ENCODE results near the gene LRRC3B. TPM values are rescaled to one million over a fixed set of nuclear protein-coding genes. Genes with fewer than 3 reads are reported as not detected.

LRRC3B gene
- total RNA-seq, 1 experiment from 2014 or later: not detected

DNA sequence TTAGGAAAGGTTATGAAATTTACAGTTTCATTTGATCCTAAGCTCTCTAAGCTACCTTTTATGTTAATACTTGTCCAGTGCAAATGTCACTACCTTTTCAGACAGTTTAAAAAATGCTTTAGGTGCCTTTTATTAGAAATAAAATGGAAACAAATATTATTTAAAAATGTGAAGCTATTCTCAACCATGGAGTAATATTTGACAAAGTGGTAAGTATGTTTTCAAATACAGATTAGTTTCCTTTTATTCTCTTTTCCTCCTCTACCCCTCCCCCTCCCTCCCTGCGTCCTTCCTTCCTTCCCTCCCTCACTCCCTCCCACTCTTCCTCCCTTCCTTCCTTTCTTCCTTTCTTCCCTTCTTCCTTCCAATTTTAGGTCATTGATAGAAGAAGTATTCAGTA is 6.3 kb downstream of the LRRC3B start:
- in situ Hi-C loops (cut with HindIII; ENCODE audit: low sequenced_read_pairs): no loop called here
- no peak for DNase-seq (ENCODE audit: low spot score)

DNA sequence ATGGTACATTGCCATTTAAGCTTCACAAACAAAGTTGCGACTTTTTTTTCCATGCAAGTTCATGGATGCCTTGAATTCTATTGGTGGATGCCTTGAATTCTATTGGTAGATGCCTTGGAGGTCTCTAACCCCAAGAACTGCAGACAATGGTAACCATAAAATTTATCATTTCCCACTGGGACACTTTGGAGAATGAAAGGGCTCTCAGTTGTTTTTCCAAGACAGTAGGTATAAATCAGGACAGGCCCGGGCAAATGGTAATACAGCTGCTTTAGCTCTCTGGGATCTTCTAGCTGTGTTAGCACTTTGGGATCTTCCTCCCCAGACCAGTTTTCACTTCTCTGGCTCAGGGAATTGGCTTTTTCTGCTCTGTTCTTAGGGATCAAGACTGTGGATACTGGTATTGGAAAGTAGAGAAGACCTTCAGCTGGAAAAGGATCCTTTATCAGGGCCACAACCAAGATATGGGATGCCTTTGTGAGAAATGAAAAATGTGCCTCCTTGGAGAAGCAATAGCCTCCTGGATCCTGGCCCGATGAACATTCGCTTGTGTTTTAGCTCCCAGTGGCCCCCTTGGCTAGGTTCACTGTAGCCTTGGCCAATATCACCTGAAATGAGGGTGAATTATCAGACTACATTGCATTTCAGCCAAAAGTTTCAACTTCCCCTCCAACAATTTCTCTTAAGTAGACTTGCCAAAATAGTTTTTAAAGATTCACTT is 8.3 kb downstream of the LRRC3B start:
- peak; percentile 83 for DNase-seq (ENCODE audit: low spot score)
- in situ Hi-C loops (cut with HindIII; ENCODE audit: low sequenced_read_pairs): no loop called here

DNA sequence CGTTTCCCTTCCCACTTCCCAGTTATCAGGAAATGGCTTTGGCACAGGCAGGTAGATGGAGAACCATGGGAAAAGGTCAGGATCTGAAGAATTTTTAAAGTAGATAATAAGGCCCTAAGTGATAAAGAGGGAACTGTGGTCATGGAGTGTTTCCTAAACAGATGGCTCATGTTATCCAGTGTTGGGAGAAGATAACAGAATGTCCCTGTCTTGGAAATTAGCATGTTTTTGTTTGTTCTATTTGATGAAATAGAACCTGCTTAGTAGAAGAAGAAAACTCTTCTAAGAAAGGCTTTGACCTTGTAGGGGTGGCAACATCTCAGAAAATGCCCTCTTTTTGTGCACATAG is 8.8 kb downstream of the LRRC3B start:
- in situ Hi-C loops (cut with HindIII; ENCODE audit: low sequenced_read_pairs): no loop called here
- DNase-seq (ENCODE audit: low spot score): peak; percentile 74

DNA sequence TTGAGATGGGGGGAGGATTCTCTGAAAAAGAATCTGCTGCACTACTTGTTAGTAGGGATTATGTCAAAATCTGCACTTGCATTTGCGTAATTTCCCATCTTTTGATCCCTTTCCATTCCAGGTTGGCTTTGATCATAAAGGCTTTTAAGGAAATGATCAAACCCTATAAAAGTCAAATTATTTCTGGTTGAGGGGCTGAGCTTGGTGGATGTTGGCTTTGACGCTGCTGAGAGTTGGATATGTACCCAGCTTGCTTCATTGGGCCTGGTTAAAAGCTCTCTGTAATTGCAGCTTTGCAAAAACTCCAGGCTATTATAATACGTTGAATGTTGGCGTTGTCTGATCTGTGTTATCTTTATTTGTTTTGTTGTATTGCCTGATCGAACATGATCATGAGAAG is 12.0 kb downstream of the LRRC3B start:
- no peak for DNase-seq (ENCODE audit: low spot score)
- in situ Hi-C loops (cut with HindIII; ENCODE audit: low sequenced_read_pairs): no loop called here

DNA sequence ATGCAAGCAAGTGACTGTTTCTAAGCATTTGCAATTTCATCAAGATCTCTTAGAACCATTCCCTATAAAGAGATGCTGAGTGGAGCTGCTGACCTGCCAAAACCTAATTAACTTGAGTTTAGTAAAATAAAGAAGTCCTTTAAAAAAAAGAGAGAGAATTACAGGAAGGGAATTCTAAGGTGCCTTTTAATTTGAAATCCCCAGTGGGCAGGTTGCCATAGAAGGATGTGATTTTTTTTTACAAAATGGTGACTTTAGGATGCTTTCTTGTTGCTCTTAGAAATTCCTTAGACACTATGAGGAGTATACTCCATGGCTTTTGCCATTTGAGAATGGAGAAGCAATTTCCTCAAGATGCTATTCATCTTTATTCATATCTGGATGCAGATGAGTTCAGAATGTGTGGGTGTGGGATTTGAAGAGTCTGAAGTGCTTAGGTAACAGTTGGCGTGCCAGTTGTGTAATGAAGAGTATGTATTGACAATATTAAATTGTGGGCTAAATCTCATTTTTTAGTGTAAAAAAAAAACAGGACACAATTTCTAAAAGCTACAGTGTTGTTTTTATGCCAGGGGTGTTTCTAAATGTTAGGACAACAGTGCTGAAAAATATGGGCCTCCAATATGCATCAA is 13.6 kb downstream of the LRRC3B start:
- no peak for DNase-seq (ENCODE audit: low spot score)
- in situ Hi-C loops (cut with HindIII; ENCODE audit: low sequenced_read_pairs): no loop called here

DNA sequence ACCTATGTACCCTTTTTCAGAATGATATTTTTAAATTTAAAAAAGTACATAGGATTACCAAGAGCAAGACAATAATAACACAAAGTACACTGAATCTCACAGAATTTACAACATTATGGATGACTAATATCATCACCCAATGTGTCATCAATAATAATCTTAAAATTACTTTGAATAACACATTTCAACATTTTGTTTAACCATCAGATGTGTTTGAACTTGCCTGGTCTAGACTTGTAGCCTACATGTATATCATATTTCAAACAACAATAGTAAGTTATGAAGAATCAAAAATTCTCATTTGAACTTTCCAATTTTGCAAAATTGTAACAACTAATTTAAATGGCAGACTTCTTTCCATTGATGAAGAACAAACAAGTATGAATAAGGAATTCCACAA is 15.1 kb downstream of the LRRC3B start:
- in situ Hi-C loops (cut with HindIII; ENCODE audit: low sequenced_read_pairs): no loop called here
- DNase-seq (ENCODE audit: low spot score): no peak

DNA sequence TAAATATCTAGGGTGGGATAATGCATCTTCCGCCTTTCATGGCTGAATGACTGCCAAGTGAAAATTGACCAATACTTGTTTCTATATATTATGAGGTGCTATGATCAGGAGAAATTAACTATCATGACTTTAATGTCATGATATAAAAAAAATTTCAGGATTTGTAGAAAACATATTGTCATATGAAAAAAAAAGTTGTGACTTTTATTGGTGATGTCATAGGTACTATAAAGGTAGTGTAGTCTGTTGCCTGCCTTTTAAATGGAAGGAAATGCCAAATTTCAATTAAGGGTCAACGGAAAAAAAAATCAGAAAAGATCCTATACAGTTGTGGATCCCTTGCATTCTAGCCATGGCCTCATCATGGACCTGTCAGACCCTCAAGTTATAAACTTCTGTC is 15.5 kb downstream of the LRRC3B start:
- in situ Hi-C loops (cut with HindIII; ENCODE audit: low sequenced_read_pairs): no loop called here
- DNase-seq (ENCODE audit: low spot score): no peak

DNA sequence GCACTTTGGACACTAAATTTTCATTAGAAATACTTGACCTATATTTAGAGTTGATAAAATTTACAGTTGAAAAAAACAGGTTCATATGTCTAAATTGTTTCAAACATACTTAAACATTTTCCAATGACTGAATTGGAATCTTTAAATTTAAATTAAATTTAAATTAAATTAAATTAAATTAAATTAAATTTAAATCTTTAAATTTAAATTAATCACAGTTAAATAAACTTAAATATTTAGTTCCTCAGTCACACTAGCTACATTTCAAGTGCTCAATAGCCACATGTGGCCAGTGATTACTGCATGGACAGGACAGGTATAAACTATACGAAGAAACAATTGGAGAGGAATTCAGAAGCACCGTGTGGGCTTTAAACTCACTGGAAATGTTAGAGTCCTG is 16.8 kb downstream of the LRRC3B start:
- in situ Hi-C loops (cut with HindIII; ENCODE audit: low sequenced_read_pairs): no loop called here
- no peak for DNase-seq (ENCODE audit: low spot score)

DNA sequence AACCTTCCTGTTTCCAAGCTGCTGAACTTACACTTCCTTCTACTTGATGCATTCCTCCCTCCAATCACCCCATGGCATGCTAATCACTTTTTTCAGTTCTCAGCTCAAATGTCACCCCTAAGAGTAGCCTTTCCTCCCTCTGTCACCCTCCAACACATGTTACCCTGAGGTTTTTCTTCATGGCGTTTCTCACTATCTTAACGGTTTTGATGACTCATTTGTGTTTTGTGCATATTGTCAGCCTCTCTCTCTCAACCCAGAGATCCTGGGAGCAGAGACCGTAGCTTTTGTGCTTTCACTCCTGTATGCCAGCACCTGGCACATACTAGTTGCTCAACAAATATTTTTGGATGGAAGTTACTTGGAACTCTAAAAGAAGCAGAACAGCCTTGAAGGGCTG is 24.5 kb downstream of the LRRC3B start:
- in situ Hi-C loops (cut with HindIII; ENCODE audit: low sequenced_read_pairs): no loop called here
- no peak for DNase-seq (ENCODE audit: low spot score)

DNA sequence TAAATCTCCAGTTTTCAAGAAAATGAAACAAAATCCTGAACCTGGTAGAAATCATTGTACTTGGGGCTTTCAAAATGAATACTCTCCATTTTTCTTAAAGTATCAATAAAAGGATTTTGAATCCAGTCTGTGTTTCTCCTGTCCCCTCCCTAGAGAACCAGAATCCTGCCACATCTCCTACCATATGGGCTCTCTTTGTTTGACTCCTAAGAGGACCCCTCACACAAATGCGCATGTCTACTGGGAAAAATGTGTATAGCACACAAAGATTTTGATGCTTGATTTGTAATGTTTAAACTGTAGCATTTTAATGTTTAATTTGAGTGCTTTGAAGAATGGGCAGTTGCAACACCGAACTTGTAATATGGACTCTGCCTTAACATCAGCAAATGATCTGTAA is 25.9 kb downstream of the LRRC3B start:
- in situ Hi-C loops (cut with HindIII; ENCODE audit: low sequenced_read_pairs): no loop called here
- DNase-seq (ENCODE audit: low spot score): no peak

DNA sequence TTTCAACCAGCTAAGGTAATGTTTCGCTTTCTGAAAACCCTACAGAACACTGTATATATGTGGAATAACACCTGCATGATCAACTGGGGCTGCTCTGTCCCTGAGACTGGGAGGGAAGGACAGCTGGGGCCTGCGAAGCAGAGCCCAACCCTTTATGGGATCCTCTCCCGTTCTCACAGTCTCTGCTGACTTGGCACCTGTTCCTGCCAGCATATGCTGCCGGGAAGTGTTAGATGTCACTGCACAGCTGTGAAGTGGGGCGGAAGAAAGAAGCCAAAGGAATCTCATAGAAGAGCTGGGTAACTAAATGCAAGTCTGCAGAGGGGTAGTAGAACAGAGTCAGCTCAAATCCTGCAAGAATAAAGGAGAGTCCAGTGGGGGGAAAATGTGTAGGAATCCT is 29.6 kb downstream of the LRRC3B start:
- DNase-seq (ENCODE audit: low spot score): peak; percentile 97

DNA sequence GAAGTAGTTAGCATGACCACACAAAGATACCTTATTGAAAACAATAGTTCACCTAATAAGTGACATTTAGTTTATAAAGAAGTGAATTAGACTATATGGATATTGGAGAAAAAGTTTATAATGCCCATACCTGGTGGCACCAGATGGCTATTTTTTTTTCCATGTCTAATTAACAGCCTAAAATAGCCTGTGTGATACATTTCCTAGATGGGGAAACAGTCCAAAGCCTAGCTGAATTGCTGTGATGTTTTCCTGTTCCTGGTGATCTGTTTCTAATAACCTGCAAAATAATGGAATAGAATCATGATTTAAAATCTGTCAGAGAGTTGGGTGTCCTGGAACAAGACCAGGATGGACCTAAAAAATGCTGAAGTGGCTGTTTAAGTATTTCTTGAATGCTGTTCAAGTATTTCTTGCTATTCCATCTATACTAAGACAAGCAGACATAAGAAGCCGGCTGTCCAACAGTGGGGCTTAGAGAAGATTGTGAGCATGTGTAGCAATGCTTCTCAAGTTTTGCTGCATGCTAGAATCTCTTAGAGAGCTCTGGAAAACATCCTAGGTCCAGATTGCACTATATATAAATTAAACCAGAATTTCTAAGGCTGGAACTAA is 31.3 kb downstream of the LRRC3B start:
- DNase-seq (ENCODE audit: low spot score): peak; percentile 80
- in situ Hi-C loops (cut with HindIII; ENCODE audit: low sequenced_read_pairs): no loop called here

More for the DNA sequence above, 29.6 kb downstream of the LRRC3B start:
- in situ Hi-C loops (cut with HindIII; ENCODE audit: low sequenced_read_pairs): no loop called here

DNA sequence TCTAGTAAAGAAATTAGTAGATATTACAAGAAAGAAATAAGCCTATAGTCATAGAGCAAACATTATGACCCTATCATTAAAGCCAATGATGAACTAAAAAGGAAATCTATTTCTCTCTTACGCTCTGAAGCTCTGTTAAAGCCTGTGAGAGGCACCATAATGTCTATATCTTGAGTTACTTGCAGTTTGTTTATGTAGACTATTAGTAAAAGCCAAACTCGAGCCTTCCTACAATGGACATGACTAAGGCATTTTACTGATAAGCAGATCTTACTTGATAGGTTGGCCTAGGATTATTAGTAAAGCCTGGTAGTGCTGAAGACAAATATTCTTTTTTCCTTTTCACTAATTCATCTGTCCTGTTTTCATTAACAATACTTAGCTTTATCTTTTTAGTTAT is 32.7 kb downstream of the LRRC3B start:
- DNase-seq (ENCODE audit: low spot score): no peak
- in situ Hi-C loops (cut with HindIII; ENCODE audit: low sequenced_read_pairs): no loop called here

DNA sequence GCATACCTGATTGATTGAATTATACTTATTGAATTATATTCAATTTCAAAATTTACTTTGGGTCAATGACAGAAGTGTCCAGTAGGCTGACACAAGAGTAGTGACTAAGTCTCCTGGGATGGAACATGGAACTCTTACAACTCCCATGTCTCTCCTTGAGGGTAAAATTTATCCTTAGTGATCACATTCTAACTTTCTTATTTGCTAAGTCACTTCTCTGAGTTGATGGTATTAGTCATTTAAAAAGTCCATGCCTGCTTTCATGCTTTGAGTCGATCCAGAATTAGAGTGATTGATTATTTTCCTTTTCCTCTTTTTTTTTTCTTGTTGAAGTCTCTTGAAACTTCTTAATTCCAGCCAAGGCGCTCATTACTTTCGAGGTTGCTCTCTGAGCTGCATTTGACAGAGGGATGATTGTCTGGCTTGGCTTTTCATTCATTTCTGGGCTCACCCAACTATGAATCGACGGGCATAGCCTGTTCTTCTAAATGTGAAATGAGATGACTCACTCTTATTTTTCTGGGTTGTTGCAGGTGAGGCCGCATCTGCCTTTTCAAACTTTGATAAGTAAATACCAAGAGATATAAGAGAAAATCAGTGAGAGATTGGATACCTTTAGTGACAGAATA is 34.9 kb downstream of the LRRC3B start:
- DNase-seq (ENCODE audit: low spot score): no peak
- in situ Hi-C loops (cut with HindIII; ENCODE audit: low sequenced_read_pairs): no loop called here

DNA sequence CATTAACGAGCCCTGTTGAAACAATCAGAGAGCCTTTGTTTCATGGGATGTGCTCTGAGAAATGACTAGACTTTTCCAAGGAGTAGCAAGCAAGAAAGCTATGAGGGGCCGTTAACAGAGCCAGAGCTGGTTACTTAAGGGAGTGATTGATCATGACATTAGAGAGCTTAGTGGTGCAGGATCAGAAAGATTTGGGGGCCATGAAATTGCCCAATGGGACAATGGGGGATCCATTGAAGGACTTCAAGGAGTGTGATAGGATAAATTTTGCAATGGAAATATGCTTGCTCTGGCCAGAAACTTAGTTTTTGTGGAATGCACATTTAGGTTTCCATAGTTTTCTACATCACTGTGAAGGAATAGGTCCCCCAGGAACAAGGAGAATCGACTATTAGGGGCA is 45.6 kb downstream of the LRRC3B start:
- DNase-seq (ENCODE audit: low spot score): no peak
- in situ Hi-C loops (cut with HindIII; ENCODE audit: low sequenced_read_pairs): no loop called here

DNA sequence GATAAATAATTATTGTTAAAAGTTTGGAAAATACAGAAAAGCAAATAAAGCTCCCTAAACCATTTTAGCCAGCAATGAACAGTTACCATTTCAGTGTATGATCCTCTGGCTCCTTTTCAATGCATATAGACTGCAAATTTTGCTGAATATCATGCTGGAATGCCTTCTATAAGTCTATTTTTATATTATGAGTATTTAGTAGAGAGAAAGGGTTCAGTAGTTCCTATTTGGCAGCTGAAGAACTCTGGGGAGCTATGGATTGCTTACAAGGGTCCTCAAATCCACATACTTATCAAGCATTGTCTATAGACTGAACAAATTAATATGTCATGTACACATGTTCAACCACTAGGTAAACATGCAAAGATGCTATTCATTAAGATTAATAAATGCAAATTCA is 46.1 kb downstream of the LRRC3B start:
- in situ Hi-C loops (cut with HindIII; ENCODE audit: low sequenced_read_pairs): no loop called here
- no peak for DNase-seq (ENCODE audit: low spot score)

DNA sequence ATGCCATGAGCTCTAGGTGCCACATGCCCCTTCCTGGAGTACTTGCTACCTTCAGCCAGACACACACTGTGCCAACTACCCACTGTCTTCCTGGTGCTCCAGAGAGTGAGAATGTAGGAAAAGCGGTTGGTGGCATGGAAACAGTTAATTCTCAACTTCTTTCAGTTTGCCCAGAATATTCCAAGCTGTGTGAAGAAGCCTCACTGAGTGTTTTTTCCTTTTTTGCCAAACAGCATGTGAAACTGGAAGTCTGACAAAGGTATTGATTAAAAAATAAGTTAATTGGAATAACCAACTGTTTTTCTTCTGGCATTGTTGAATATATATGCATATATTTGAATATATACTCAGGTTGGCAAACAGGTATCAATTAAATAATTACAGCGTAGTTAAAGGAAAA is 52.8 kb downstream of the LRRC3B start:
- in situ Hi-C loops (cut with HindIII; ENCODE audit: low sequenced_read_pairs): no loop called here
- no peak for DNase-seq (ENCODE audit: low spot score)

DNA sequence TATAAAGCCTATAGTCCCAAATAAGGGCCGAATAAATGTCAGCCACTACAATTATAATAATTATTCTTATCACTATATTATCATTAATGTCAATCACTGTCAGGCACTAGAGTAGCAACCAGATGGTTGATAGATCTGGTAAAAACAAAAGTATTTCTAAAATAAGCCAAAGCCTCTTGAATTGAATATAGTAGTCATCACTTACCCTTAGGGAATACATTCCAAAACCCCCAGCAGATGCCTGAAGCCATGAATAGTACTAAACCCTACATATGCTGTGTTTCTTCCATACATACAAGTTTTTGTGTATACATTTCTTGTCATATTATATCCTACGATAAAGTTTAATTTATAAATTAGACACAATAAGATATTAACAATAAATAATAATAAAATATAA is 59.1 kb downstream of the LRRC3B start:
- DNase-seq (ENCODE audit: low spot score): no peak
- in situ Hi-C loops (cut with HindIII; ENCODE audit: low sequenced_read_pairs): no loop called here

DNA sequence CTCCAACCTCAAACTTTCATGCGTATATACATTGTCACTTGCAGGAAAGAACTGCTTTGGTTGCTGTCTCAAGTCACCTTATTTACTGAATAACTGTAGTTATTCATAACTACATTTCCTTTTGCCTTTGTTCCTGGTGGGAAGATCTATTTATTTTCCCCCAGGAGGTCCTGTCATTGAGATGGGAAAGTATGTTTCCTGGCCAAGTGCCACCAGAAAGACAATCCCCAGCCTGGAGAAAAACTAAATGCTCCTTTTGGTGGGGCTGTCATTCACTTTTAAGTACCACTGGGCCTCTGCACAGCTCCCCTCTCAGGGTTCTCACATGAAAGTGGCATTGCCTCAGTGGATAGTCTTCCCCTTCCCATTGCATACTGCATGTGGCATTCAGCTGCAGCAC is 59.8 kb downstream of the LRRC3B start:
- in situ Hi-C loops (cut with HindIII; ENCODE audit: low sequenced_read_pairs): no loop called here
- DNase-seq (ENCODE audit: low spot score): peak; percentile 50

DNA sequence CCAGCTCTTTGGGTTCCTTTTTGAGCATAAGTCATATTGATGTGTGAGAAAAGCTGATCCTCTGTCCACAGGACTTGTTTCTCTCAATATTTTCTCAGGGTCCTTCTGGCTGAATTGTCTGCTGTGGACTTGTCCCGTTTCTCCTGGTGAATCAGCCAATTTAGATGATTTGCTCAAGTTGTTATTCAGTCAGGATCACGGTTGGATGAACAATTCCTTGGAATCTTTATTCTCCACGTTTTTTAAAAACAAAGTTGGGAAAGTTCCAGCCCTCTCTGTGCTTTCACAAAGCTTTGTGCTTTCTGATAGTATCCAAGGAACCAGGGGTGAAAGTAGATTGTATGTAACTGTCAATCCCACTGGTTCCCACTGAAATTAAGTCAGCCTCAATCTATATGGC is 61.3 kb downstream of the LRRC3B start:
- DNase-seq (ENCODE audit: low spot score): no peak
- in situ Hi-C loops (cut with HindIII; ENCODE audit: low sequenced_read_pairs): no loop called here

All from G401 (cell line).